LoVo (cell line): ENCODE data around the gene FAM149A.

Experiments
- DNase-seq: peaks from one replicate; pipeline ENCODE4 v3.0.0-alpha.2; 2016; ENCODE audit warnings: low spot score

Gene FAM149A

GRCh38 chr4:186158966-186159365 is 54.5 kb downstream of the FAM149A start:
- DNase-seq = no peak

- DNase-seq = no peak
These were observed 55.1 kb downstream of the FAM149A start for GRCh38 chr4:186159613-186160012.

DNA sequence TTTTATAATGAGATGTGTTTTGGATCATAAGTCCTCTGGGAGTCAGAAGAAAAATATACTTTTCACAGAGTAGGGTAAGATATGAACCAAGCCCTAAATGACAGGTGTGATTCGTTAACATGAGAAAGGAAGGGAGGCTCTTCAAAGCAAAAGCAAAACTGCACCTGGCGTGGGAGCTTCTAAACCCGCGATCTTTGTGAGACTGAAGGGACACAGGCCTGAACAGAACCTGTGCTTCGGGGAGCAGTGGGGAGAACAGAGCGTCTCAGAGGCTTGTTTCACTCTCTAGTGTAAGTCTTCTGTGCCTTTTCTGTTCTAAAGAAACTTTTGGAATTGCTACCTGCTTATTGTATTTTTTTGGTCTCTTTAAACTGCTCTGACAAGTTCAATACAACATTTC is 56.6 kb downstream of the FAM149A start:
- no peak for DNase-seq

DNA sequence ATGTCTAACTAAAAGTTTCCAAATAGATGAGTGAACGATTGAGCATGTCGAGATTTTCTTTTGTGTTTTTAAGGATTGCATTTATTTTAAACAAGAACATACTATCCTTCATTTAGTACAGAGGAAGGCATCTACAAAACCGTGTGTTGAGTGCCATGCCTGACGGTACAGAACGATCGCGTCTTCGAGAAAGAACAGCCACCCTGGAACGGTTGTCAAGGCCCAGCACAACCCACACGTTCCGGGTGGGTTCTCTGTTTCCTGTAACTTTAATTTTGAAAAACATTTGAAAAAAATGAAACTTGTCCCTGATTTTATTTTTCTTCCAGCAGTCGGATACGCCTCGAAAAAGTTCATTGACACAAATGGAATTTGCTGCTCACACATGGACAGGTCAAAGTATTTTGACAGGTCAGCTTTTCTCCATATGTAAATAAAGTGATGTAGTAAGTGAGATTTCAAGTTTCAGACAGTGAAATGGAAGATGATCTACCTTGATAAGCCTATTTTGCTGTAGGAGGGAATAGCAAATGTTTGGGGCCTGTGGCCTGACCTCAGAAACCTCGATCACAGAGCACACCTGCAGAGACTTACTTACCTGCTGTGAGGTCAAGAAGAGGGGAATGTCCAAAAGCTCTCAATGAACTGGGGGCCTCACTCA is 62.5 kb downstream of the FAM149A start:
- no peak for DNase-seq

DNA sequence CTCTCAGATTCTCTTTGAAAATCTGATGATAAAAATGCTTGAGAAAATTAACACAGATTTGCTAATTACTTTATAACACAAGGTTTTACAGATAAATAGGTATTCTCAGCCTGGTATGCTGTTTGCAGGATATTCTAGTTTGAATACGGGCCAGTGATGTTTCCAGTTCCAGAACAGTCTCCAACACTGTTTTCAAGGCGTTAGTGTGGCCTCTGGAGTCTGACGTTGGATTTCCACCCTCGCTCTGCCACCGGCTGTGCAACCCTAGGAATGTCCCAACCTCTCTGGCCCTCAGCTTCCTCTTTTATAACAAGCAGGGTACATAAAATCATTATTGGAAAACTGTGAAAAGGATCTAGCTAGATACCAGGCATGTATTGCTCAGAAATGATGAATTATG is 63.1 kb downstream of the FAM149A start:
- no peak for DNase-seq

DNA sequence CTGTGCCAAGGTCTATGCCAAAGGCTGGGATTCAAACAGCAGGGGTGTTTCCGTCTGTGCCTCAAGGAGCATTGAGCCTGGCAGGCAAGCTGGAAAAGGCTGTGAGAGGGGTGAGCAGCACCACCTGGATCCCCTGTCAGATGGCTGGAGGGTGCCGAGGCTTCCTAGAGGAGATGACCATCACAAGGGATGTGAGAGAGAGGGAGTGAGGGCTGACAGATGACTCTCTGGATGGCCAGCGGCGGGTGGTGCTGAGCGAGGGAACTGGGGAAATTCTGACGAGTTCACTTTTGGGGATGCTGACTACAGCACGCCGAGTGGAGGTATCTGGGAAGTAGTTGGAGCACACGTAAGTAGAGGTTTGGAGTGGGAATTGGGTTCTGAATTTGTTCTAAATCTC is 64.2 kb downstream of the FAM149A start:
- no peak for DNase-seq

DNA sequence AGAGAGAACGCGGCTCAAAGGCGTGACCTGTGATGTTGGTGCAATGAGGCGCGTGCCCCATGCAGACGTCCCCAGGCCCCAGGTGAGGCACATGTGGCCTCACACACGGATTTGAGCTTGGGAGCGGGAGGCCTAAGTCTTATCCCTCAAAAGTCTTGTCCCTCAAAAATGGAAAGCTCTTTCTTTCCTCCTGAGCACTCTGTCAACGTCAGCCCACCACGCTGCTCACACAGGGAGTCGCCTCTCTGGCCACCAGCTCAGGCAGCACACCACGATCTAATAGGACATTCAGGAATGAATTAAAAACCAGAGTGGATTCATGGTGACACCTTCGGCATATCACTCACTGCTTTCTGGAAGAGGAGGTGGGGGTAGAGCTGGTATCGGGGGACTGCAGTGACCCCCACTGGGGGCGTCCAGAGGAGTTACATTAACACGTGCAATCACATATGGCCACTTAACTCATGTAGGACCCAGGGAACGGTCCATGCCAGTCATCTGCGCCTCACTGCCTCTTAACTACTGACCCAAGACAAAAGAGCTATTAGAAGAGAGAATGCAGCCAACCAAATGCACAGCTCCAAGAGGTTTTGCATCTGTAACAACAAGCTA is 64.9 kb downstream of the FAM149A start:
- DNase-seq = no peak

GRCh38 chr4:186169945-186170802 is 65.7 kb downstream of the FAM149A start:
- no peak for DNase-seq

- DNase-seq = no peak
These were observed 66.5 kb downstream of the FAM149A start for GRCh38 chr4:186170966-186171365.

- no peak for DNase-seq
These were observed 68.0 kb downstream of the FAM149A start for GRCh38 chr4:186172546-186172945.

DNA sequence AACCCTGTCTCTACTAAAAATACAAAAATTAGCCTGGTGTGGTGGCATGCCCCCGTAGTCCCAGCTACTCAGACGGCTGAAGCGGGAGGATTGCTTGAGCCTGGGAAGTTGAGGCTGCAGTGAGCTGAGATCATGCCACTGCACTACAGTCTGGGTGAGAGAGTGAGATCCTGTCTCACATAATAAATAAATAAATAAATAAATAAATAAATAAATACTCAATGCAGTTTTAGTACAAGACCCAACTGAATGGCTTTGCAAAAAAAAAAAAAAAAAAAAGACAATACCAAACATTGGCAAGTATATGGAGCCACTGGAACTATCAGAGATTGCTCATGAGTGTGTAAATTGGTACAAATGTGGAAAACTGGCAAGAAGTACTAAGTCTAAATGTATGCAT is 83.6 kb downstream of the FAM149A start:
- DNase-seq = no peak

- no peak for DNase-seq
These were observed 85.2 kb downstream of the FAM149A start for GRCh38 chr4:186189656-186190055.

GRCh38 chr4:186190581-186191199 is 86.2 kb downstream of the FAM149A start:
- DNase-seq = no peak

DNA sequence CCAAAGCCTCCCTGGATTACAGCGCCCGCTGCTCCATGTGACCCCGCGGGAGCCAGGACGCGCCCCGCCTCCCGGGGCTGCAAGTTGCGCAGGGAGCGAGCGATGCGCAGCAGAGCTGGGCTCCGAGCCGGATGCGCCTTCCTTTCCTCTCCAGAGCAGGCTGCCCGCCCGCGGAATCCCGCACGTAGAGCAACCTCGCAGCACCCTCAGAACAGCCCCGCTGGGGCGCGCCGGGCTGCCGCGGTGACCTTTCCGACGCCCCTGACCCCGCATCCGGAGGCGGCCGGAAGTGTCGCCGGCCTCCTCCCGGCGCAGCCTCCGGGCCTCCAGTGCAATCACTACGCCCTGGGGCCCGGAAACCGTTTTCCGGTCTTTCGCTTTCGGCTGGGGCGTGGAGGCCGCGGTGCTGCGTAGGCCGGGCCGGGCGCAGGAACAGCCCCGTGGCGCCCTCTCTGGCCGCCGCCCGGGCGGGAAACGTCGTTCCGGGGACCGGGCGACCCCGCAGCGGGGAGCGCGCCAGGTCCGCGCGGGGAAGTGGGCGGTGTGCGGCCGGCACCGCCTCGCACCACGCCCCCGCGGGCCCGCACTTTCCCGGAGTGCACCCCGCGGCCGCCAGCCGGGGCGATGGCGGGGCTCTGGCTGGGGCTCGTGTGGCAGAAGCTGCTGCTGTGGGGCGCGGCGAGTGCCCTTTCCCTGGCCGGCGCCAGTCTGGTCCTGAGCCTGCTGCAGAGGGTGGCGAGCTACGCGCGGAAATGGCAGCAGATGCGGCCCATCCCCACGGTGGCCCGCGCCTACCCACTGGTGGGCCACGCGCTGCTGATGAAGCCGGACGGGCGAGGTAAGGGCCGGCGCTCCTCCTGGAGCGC is 86.9 kb downstream of the FAM149A start, which contains the start of gene CYP4V2:
Gene CYP4V2 (plus strand): TSS at position 368 of the 866 bp plus-strand sequence. CDS start 257 bp downstream, at position 625.
- peak; percentile 80 for DNase-seq

DNA sequence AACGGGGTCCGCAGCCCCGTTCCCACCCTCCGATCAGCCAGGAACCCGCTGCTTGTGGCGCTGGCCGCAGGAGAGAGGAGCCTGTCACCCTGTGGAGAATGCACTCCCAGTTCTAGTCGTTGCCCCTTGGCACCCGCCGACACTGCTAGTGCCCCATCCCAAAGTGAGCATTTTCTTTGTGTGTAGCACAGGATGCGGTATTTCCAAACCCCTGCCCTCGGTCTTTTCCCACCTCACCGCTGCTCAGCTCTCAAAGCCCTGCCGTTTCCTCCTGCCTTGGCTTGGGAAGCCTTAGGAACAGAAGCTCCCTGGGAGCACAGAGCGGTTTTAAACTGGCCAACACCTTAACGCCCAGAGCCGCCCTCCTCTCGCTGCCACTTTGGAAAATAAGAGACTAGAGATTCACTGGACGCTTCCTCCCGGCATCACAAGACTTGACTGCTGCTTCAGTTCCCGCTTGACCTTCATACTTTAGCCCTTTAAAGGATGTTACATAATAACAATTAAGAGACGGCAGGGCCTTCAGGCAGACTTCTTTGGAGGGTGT is 87.6 kb downstream of the FAM149A start:
- peak; percentile 33 for DNase-seq

DNA sequence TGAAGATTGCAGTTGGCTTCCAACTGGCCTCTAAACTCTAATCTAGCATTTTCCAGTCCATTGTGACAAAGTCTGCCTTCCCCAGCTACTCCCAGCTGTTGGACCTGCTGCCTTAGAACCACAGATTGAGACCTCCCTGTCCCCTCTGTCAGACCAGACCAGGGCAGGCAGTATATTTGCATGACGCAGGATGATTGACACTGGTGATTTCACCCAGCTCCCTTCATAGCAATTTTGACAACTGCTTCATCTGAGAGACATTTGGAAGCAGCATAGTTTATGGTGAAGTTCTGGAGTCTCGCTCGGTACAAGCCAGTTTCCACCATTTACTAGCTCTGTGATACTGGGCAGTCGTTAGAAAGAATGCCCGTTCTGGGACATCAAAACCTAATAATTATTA is 89.3 kb downstream of the FAM149A start:
- no peak for DNase-seq

GRCh38 chr4:186196063-186196462 is 91.6 kb downstream of the FAM149A start:
- DNase-seq = no peak

DNA sequence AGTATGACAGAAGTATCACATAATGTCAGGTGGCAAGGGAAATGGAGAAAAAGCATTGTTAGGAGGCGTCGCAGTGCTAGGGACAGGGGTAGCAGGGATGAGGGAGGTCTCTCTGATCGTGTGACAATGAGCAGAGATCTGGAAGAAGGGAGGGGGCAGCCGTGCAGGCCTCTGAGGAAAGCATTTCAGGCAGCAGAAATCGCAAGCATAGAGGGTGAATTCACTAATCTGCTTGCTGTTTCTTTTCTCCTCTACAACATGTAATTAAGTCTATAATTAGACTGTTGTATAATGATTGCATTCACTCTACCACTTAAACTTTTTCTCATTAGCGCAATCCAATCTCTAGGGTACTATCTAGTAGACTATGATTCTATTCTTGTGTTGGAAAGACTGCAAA is 96.0 kb downstream of the FAM149A start:
- no peak for DNase-seq

DNA sequence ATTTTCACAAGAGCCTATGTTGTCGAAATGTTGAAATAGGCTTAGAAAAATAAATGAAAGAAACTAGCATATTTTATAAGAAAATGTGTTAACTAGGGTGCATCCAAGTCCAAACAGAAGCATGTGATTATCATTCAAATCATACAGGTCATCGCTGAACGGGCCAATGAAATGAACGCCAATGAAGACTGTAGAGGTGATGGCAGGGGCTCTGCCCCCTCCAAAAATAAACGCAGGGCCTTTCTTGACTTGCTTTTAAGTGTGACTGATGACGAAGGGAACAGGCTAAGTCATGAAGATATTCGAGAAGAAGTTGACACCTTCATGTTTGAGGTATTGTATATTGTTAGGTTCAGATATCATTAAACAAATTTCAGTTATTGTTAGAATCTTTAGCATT is 96.5 kb downstream of the FAM149A start:
- DNase-seq = no peak

DNA sequence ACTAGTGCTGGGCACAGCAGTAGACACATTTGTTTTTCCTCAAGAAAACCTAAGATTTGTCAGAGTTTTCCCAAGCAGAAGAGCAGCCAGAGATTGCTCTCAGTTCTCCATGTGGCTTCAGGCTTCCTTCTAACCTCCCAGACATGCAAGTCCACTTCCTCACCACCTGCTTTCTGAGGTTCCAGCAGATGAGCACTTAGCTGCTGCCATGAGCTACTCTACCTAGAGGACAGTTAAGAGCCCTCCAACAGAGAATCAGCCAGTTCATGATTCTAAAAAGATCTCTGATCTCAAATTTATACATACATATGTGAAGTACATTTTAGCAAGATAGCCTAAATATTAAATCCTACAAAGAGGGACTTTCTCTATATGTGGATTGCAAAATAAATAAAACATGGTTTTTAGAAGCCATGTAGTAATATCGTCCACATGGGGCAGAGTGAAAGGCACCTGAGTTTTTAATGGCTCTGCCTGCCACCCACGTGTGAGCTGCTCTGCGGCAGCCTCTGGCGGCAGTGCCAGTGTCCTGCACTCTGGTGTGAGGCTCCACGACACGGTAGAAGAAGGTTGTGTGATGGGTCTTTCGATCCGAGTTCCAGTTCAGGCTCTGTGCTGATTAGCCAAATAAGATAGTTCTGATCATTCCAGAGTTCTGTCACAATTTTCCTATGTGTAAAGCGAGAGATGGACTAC is 97.2 kb downstream of the FAM149A start:
- DNase-seq = no peak
